HepG2 (cell line): ENCODE results near the gene BBS1. TPM values are rescaled to one million over a fixed set of nuclear protein-coding genes. Genes with fewer than 3 reads are reported as not detected.

Source experiments
- BRD4 ChIP-seq: sonication (generic); formaldehyde crosslinking; IDR thresholded peaks from 2 replicates; pipeline ENCODE4 v1.4.0; 2020; ENCODE audit warnings: missing genetic modification reagents
- JDP2 ChIP-seq: sonication (generic); formaldehyde crosslinking; IDR thresholded peaks from 2 replicates; pipeline ENCODE4 v1.8.1; 2022; ENCODE audit warnings: missing genetic modification reagents, borderline replicate concordance
- NFIB ChIP-seq: sonication (generic); formaldehyde crosslinking; IDR thresholded peaks from 2 replicates; pipeline ENCODE4 v1.9.0; 2021; ENCODE audit warnings: missing genetic modification reagents, mild to moderate bottlenecking, borderline replicate concordance
- NFRKB ChIP-seq: fragments of 450-650 bp; IDR thresholded peaks from 2 replicates; pipeline ENCODE4 v1.6.1; 2017
- PTBP1 ChIP-seq: fragments of 200-400 bp; formaldehyde crosslinking; IDR thresholded peaks from 2 replicates; pipeline ENCODE4 v1.6.1; 2018; ENCODE audit warnings: low read length, low read depth; ENCODE audit not compliant: poor library complexity, severe bottlenecking
- RARG ChIP-seq: sonication (generic); formaldehyde crosslinking; IDR thresholded peaks from 2 replicates; pipeline ENCODE4 v1.4.0; 2020; ENCODE audit warnings: low read depth, mild to moderate bottlenecking, missing genetic modification reagents
- SMAD3 ChIP-seq: sonication (generic); formaldehyde crosslinking; IDR thresholded peaks from 2 replicates; pipeline ENCODE4 v1.4.0; 2020; ENCODE audit warnings: missing genetic modification reagents
- TBL1XR1 ChIP-seq: fragments of 150-350 bp; IDR thresholded peaks from 2 replicates; pipeline ENCODE4 v1.6.1; 2014; ENCODE audit warnings: borderline replicate concordance, low read length; ENCODE audit not compliant: partially characterized antibody
- THYN1 ChIP-seq: sonication (generic); formaldehyde crosslinking; IDR thresholded peaks from 2 replicates; pipeline ENCODE4 v1.8.1; 2023; ENCODE audit warnings: low read depth, mild to moderate bottlenecking, moderate library complexity, missing genetic modification reagents, borderline replicate concordance
- ZNF138 ChIP-seq: sonication (generic); formaldehyde crosslinking; IDR thresholded peaks from 2 replicates; pipeline ENCODE4 v1.5.0; 2020; ENCODE audit warnings: mild to moderate bottlenecking, low read depth, missing genetic modification reagents
- ZNF232 ChIP-seq: sonication (generic); formaldehyde crosslinking; IDR thresholded peaks from 2 replicates; pipeline ENCODE4 v1.4.0; 2020; ENCODE audit warnings: missing genetic modification reagents, borderline replicate concordance
- ZNF282 ChIP-seq: fragments of 450-650 bp; IDR thresholded peaks from 2 replicates; pipeline ENCODE4 v1.6.1; 2018; ENCODE audit not compliant: partially characterized antibody
- ZNF34 ChIP-seq: sonication (generic); formaldehyde crosslinking; IDR thresholded peaks from 2 replicates; pipeline ENCODE4 v1.4.0; 2020; ENCODE audit warnings: mild to moderate bottlenecking, missing genetic modification reagents, borderline replicate concordance
- ZNF605 ChIP-seq: sonication (generic); formaldehyde crosslinking; IDR thresholded peaks from 2 replicates; pipeline ENCODE4 v1.8.0; 2022; ENCODE audit warnings: mild to moderate bottlenecking, missing genetic modification reagents
- ZNF616 ChIP-seq: sonication (generic); formaldehyde crosslinking; IDR thresholded peaks from 2 replicates; pipeline ENCODE4 v1.5.0; 2020; ENCODE audit warnings: low read depth, mild to moderate bottlenecking, missing genetic modification reagents
- ZNF7 ChIP-seq: IDR thresholded peaks from 2 replicates; pipeline ENCODE4 v1.6.1; 2016; ENCODE audit warnings: missing biosample characterization, missing genetic modification reagents
- ZNF772 ChIP-seq: sonication (generic); formaldehyde crosslinking; IDR thresholded peaks from 2 replicates; pipeline ENCODE4 v1.5.0; 2020; ENCODE audit warnings: mild to moderate bottlenecking, missing genetic modification reagents
- ZNF781 ChIP-seq: sonication (generic); formaldehyde crosslinking; IDR thresholded peaks from 2 replicates; pipeline ENCODE4 v1.5.1; 2020; ENCODE audit warnings: borderline replicate concordance, mild to moderate bottlenecking, missing genetic modification reagents; ENCODE audit errors: not compliant biosample characterization
- polyA plus RNA-seq, 8 experiments: library from polyadenylated mRNA; depleted of rRNA in 3 of 8; stranded (reverse) in 7 of 8; unstranded in 1 of 8; fragments of >200 nt; fragmentation: Illumina TruSeq in 4 of 8; extraction: Trizol in 4 of 8; gene quantifications; 2 replicates each; pipeline versions ENCODE4 v1.2.1 to v1.2.3, GENCODE V29; 2011 to 2016; ENCODE audit warnings: low read depth in 4 of 8, missing spikeins in 1 of 8, mixed read lengths in 1 of 8; ENCODE audit not compliant: insufficient read depth in 1 of 8
- total RNA-seq, 5 experiments: library from RNA; depleted of rRNA; stranded (reverse); fragments of >200 nt; fragmentation: Illumina TruSeq; extraction: Trizol; gene quantifications; 2 replicates each; pipeline ENCODE4 v1.2.3, GENCODE V29; 2016; ENCODE audit warnings: low read depth in 1 of 5
- TF ChIP-seq, protein P1 (sequence below): sonication (generic); formaldehyde crosslinking; IDR thresholded peaks from 2 replicates; pipeline ENCODE4 v1.5.1; 2020; ENCODE audit warnings: mild to moderate bottlenecking, missing genetic modification reagents, moderate library complexity
- TF ChIP-seq, protein P2 (sequence below): sonication (generic); formaldehyde crosslinking; IDR thresholded peaks from 2 replicates; pipeline ENCODE4 v1.4.0; 2020; ENCODE audit warnings: missing genetic modification reagents, low read depth, mild to moderate bottlenecking, borderline replicate concordance
- TF ChIP-seq, protein P3 (sequence below): sonication (generic); formaldehyde crosslinking; IDR thresholded peaks from 2 replicates; pipeline ENCODE4 v1.4.0; 2020; ENCODE audit warnings: mild to moderate bottlenecking, missing genetic modification reagents
- TF ChIP-seq, protein P4 (sequence below): sonication (generic); formaldehyde crosslinking; IDR thresholded peaks from 2 replicates; pipeline ENCODE4 v1.8.0; 2022; ENCODE audit warnings: missing genetic modification reagents, low read depth, mild to moderate bottlenecking, borderline replicate concordance

BBS1 gene
- total and polyA plus RNA-seq, 2 of the 13 experiments (the other 11 are each of a cell fraction or from before 2014, with no cell fraction given) = 11.7 to 14.1 TPM

DNA sequence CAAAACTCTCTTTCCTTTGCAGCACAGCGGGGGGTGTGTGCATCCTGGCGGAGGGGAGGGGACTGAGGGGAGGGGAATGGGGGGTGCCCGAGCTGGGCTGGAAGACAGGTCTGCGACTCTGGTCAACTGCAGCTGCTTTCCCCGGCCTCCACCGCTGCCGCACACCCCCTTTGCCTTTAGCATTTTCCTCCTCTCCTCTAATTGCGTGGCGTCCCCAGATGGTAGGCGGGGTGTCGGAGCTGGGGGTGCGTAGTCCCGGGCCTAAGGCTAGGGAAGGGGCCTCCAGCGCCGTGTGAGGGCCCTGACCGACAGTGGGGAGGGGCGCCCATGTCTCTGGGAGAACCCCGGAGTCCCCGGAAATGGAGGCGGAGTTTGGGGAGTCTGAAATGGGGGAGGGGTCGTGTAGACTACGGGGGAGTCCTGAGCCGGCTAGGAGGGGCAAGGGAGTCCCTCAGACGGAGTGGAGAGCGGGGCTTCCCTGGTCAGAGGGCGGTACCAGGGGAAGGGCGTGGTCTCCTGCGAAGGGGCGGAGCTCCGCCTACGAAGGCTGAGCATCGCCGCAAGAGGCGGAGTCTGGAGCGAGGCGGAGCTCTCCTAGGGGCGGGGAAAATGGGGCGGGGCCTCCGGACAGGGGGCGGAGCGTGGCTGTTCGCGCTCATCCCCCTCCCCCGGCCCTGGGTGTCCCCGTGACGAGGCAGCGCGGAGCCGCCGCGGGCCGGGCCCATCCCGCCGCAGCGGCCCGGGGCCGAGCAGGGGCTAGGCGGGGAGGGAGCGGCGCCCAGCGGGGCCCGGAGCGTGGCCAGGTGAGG, 44.0 kb upstream of the BBS1 start, which contains the start of gene PELI3 (continued):
- TF ChIP-seq TBL1XR1 (no peak), ZNF138 (no peak), RARG (CRISPR knock-in tag) (no peak), ZNF7 (CRISPR knock-in tag) (no peak), BRD4 (0 out of 2 replicates have a peak, but pooled peaks have one; percentile 17), ZNF616 (CRISPR knock-in tag) (no peak), ZNF772 (no peak), PTBP1 (no peak), THYN1 (no peak), SMAD3 (CRISPR knock-in tag) (no peak), ZNF34 (no peak), ZNF282 (no peak), NFIB (CRISPR knock-in tag) (no peak), ZNF605 (0 out of 2 replicates have a peak, but pooled peaks have one; percentile 27), NFRKB (no peak), ZNF232 (CRISPR knock-in tag) (no peak), JDP2 (CRISPR knock-in tag) (no peak), ZNF781 (CRISPR knock-in tag) (no peak)
- TF ChIP-seq, protein P1, sequence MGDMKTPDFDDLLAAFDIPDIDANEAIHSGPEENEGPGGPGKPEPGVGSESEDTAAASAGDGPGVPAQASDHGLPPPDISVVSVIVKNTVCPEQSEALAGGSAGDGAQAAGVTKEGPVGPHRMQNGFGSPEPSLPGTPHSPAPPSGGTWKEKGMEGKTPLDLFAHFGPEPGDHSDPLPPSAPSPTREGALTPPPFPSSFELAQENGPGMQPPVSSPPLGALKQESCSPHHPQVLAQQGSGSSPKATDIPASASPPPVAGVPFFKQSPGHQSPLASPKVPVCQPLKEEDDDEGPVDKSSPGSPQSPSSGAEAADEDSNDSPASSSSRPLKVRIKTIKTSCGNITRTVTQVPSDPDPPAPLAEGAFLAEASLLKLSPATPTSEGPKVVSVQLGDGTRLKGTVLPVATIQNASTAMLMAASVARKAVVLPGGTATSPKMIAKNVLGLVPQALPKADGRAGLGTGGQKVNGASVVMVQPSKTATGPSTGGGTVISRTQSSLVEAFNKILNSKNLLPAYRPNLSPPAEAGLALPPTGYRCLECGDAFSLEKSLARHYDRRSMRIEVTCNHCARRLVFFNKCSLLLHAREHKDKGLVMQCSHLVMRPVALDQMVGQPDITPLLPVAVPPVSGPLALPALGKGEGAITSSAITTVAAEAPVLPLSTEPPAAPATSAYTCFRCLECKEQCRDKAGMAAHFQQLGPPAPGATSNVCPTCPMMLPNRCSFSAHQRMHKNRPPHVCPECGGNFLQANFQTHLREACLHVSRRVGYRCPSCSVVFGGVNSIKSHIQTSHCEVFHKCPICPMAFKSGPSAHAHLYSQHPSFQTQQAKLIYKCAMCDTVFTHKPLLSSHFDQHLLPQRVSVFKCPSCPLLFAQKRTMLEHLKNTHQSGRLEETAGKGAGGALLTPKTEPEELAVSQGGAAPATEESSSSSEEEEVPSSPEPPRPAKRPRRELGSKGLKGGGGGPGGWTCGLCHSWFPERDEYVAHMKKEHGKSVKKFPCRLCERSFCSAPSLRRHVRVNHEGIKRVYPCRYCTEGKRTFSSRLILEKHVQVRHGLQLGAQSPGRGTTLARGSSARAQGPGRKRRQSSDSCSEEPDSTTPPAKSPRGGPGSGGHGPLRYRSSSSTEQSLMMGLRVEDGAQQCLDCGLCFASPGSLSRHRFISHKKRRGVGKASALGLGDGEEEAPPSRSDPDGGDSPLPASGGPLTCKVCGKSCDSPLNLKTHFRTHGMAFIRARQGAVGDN (CRISPR knock-in tag) = peak; percentile 63
- TF ChIP-seq, protein P2, sequence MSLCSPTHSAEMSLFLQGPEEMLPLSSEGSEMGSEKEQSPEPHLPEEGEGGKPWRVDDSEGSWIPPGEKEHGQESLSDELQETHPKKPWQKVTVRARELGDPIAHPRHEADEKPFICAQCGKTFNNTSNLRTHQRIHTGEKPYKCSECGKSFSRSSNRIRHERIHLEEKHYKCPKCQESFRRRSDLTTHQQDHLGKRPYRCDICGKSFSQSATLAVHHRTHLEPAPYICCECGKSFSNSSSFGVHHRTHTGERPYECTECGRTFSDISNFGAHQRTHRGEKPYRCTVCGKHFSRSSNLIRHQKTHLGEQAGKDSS (CRISPR knock-in tag) = no peak
- TF ChIP-seq, protein P3, sequence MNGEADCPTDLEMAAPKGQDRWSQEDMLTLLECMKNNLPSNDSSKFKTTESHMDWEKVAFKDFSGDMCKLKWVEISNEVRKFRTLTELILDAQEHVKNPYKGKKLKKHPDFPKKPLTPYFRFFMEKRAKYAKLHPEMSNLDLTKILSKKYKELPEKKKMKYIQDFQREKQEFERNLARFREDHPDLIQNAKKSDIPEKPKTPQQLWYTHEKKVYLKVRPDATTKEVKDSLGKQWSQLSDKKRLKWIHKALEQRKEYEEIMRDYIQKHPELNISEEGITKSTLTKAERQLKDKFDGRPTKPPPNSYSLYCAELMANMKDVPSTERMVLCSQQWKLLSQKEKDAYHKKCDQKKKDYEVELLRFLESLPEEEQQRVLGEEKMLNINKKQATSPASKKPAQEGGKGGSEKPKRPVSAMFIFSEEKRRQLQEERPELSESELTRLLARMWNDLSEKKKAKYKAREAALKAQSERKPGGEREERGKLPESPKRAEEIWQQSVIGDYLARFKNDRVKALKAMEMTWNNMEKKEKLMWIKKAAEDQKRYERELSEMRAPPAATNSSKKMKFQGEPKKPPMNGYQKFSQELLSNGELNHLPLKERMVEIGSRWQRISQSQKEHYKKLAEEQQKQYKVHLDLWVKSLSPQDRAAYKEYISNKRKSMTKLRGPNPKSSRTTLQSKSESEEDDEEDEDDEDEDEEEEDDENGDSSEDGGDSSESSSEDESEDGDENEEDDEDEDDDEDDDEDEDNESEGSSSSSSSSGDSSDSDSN (CRISPR knock-in tag) = no peak
- TF ChIP-seq, protein P4, sequence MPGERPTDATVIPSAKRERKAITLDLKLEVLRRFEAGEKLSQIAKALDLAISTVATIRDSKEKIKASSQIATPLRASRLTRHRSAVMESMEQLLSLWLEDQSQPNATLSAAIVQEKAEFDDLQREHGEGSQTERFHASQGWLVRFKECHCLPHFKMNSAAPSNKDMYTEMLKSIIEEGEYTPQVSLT (CRISPR knock-in tag) = no peak
